GM18526 (cell line): Measurements from ENCODE around the gene EPO.

Experiments used
- POLR2A ChIP-seq: IDR thresholded peaks from 3 replicates; pipeline ENCODE4 v1.6.1; 2011; ENCODE audit not compliant: insufficient read length; ENCODE audit errors: extremely low read depth

The EPO gene

DNA sequence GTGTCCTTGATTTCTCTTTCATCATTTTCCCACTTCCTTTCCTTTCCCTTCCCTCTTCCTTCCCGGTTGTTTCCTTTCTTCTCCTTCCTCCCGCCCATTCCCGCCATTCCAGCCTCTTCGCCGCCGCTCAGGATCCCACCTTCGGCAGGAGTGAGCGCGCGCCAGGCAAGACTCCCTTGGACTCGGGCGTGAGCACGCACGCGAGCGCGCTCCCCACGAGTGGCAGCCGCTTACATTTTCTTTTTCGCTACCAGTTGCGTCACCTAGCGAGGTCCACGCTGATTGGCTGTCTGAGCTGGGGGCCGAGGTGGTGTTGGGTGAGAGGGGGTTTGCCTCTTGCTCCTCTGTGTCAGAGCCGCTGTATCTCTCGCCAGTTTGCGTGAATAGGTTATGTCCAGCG lies 24.9 kb downstream of the EPO start:
- TF ChIP-seq POLR2A, result no peak

DNA sequence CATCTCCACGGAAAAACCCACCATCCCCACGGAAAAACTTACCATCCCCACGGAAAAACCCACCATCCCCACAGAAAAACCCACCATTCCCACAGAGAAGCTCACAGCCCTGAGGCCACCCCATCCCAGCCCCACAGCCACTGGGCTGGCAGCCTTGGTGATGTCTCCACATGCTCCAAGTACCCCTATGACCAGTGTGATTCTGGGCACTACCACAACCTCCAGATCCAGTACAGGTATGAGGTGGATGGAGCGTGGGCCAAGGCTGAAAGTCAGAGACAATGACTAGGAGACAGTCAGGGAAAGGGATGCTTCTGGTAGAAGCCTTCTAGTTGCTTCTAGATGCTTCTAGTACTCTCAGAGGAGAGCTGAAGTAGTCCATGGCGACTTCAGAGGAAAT lies 32.7 kb downstream of the EPO start:
- TF ChIP-seq POLR2A, result no peak

DNA sequence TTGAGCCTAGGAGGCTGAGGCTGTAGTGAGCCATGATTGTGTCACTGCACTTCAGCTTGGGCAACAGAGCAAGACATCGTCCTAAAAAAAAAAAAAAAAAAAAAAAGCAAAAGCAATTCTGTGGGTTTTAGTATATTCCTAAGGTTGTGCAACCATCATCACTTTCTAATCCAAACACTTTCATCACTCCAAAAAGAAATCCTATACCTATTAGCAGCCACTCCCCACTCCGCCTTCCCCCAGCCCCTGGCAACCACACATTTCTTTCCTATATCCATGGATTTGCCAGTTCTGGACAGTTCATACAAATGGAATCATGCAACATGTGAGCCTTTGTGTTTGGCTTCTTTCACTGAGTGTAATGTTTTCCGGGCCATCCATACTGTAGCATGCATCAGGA lies 33.5 kb downstream of the EPO start:
- TF ChIP-seq POLR2A, result no peak

DNA sequence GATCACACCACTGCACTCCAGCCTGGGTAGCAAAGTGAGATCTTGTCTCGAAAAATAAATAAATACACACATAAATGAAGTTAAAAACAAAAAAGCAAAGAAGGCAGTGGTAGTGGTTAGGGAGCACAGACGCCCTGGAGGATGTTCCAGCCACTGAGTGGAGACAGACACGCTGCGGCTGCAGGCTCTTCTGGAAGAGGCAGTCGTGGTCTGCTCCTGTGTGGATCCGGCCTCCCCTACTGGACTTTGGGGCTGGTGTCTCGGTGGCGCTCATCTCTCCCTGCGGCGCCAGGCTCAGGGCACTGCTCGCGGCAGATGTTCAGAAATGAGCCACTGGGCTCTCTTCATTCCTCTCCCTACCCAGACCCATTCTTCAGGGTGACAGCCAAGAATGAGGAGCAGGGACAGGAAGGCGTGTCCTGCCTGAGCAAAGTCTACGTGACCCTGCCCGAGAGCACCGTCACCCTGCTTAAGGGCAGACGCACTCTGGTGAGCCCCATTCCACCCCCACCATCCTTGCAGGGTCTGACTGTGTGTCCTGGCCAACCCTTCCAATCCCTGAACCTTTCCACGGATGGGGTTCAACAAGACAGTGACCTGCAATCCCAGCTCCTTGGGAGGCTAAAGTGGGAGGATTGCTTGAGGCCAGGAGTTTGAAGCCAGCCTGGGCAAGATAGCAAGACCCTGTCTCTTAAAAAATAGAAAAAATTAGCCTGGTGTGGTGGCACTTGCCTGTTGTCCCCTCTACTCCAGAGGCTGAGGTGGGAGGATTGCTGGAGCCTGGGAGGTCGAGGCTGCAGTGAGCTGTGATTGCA lies 39.3 kb downstream of the EPO start:
- no peak for TF ChIP-seq POLR2A

DNA sequence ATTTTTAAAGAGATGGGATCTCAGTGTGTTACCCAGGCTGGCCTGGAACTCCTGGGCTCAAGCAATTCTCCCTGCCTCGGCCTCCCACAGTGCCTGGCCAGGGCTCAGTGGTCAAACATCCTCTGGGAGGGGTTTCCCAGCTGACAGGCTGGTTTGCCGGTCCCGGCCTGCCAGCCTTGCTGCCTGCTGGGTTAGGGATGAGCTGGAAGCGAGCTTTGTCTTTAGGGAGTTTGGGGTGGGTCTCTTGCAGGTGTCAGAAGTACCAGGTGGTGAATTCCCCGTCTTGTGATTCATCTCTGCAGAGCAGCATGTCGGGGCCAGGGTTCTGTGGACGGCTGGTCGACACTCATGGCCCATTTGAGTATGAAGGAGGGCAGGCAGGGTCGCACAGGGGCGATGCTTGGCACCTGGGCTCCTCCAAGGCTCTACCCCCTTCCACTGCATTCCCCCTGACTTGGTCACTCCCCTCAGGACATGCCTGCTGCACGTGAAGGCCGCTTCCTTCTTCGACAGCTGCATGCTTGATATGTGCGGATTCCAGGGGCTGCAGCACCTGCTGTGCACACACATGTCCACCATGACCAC lies 43.4 kb downstream of the EPO start:
- TF ChIP-seq POLR2A, result no peak

DNA sequence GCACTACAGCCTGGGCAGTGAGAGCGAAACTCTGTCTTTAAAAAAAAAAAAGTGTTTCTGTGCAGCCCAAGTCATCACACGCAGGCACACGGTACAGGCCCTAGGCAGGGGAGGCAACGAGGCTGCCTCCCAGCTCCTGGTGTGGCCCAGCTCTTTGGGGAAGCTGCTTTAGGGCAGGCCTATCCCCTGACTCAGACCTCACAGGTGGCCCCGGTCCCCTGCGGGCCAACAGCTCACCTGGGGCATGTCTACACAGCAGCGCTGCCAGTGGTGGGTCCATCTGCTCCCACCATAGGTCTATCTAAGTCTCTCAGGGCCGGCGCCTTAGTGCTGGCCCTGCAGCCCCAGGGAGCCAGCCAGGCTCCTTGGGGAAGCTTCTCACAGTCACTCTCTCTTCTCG lies 44.6 kb downstream of the EPO start:
- no peak for TF ChIP-seq POLR2A

DNA sequence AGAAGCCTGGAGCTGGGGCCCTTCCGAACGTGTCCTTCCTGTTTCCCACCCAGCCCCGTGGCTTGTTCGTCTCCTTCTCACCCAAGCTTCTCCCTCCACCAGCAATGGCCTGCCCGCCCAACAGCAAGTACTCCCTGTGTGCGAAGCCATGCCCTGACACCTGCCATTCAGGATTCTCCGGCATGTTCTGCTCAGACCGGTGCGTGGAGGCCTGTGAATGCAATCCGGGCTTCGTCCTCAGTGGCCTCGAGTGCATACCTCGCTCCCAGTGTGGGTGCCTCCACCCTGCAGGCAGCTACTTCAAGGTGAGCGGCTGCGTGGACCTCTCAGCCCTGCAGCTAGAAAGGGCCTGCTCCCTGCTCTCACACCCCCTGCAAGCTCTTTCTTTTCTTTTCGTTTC lies 45.0 kb downstream of the EPO start:
- TF ChIP-seq POLR2A, result no peak

DNA sequence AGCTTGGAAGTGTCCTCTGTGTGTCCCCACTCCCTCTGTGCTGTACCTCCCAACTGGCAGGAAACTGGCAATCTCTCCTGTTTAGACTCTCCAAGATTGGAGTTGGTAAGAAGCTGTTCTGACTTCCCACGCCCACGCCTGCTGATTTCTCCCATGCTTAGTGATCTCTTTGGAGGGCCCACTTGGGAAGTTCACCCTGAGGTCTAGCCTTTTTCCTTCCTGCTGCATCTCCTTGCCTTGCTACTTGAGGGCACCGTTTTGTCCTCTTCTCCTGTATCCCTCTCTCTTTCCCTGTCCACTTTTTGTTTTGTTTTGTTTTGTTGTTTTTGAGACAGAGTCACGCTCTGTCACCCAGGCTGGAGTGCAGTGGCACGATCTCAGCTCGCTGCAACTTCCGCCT lies 48.5 kb downstream of the EPO start:
- TF ChIP-seq POLR2A, result no peak
